Activated naive CD8-positive, alpha-beta T cell treated with anti-CD3 and anti-CD28 coated beads, Interleukin-2, amount 50 U/mL, for 16 hours (primary cell): ENCODE measurements around the gene DPYSL4.

ENCODE experiments used
- DNase-seq: peaks from one replicate; pipeline ENCODE4 v3.0.0-alpha.2; 2020; ENCODE audit warnings: low read depth, low spot score

Gene DPYSL4

DNA sequence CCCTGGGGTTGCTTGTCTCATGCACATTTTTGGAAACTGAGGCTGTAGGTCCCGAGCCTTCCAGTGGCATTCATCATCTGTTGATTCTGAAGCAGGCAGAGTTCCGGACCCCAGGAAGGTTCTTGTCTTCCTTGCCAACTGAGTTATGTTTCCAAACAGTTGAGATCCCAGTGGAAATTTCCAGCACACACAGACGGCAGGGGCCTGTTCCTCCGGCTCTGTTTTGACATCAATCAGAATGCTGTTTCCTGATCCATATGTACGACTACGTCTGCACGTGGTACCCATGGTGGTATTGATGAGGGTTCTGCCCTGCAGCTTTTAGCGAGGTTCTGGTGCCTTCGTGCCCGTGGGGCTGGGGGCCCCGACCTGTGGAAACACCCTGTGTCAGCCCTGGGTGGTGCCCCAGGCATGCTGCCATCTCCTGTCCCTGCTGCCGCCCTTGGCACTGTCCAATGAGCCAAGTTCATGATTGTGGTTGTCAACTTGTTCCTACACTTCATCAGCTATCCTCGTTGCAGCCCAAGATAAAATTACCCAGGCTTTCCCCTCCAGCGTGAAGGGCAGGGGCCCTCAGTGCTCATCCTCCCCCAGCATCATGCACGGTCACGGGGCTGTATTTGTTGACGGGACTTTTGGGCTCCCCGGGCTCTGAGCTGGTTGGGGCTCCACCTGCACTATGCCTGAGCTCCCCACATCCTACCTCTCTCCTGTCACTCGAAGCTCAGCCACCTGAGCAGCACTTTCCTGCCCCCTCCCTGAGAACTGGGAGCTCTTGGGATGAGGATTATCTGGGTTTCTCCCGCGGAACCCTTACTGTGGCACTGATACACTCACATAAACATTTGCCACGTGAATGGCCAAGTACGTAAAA lies 7.8 kb upstream of the DPYSL4 start:
- no peak for DNase-seq

- DNase-seq, result no peak
Measured at GRCh38 chr10:132179551-132180392, 7.0 kb upstream of the DPYSL4 start.

DNA sequence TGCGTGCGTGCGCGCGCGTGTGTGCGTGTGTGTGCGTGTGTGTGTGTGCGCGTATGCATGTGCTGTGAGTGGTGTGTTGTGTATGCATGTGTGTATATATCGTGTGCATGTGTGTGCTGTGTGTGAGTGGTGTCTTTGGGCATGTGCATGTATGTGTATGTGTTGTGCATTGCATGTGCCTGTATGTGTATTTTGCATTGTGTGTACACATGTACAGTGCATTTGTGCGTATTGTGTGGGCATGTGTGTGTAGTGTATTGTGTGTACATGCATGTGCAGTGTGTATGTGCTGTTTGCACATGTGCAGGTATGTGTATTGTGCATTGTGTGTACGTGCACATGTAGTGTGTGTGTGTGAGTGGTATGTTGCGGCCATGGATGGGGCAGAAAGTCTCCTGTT lies 6.0 kb upstream of the DPYSL4 start:
- no peak for DNase-seq

DNA sequence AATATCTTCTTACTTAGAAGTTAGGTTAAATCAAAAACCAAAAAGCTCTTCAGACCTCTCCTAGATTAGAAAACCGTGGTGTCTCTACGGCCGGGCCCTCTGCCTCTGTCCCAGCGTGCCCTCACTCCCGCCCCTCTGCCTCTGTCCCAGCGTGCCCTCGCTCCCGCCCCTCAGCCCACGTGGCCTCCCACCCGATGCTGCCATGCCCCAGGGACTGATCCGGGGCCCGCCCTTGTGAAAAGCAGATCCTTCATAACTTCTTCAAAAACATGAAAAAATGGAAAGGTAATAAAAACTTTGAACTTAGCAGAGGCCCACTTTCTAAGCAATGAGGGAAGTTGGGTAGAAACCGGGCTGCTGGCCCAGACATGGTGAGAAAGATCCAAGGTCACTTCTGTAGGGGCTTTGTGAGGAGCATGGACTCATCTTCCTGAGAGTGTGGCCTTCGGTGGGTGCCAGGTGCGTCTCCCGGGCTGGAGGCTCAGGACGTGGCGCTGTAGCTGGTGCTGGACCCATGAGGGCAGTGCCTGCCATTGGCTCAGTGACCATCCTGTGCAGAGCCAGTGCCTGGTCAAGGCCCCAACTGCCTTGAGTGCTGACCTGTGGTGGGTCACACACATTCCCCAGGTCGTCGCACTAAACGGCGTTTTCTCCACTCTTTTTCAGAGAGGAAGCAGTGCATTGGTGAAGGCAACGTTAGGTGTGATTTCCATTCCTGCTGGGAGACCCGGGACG lies 4.9 kb upstream of the DPYSL4 start:
- no peak for DNase-seq

- DNase-seq, result no peak
Measured at GRCh38 chr10:132182591-132182990, 4.2 kb upstream of the DPYSL4 start.

- no peak for DNase-seq
Measured at GRCh38 chr10:132183046-132183445, 3.7 kb upstream of the DPYSL4 start.

DNA sequence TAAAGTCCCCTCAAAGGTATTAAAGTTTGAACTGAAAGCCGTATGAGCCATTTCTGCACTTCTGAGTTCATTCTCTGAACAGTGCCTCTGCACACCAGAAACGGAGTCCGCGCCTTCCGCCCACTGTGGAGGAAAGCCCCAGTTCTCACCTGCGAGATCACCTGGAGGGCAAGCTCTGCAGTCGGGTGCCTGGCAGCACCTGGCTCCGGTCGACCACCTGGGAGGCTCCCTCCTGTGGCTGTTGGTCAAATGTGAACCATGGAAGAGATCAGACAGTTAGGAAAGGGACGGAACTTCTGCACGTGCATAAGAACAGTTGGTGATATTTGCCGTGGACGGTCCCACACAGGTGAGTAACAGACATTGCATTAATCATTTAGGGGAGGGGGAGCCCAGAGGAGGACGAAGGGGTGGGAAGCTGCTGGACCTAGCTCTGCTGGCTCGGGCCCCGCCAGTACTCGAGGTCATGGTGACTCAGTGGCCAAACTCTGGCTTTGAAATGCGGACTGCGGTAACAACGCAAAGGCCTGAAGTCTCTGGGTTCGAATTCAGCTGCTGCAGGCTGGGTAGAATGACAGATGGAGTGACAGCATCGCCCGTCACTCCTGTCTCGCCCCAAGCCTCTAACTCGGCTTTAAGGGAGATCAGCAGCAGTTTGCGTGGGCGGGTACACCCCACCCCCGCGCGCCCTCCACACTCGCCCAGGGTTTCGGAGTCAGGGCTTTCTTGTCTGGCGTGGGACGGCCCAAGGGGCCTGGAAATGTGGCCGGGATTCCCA lies 1.7 kb upstream of the DPYSL4 start:
- DNase-seq, result no peak

DNA sequence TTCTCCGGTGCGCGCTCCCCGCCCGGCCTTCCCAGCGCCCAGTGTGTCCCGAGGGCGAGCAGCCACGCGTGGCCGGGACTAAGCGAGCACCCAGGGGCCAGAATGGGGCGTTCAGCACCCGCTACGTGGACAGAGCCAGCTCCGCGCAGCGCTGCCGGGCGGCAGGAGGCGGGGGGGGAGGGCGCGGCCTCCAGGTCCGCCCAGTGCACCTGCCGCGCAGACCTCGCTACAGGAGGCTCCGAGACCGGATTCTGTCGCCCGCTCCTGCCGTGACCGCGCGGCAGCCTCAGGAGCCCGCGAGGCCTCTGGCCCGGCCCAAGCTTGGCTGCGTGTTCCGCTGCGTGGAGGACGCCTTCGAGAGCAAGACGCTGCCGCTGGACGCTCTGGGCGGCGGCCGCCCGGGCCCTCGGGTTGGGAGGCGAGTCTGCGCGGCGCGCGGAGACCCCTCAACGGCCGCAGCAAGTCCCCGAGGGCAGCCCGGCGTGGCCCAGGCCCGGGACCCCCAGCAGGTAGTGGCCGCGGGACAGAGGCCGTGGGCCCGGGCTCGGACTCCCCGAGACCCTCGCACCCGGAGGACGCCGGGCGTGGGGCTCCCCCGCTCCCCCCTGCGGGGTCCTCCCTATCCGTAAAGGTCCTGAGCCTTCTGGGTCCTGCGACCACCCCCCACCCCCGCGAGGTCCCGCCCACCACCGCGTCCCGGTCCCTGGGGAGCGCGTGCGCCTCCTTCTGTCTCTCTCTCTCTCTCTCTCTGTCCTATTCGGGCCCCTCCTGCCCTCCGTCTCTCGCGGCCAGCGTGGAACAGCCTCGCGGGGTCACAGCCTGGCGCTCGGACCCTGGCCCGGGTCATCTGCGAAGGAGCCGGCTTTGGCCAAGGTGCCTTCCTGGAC lies 904 bp upstream of the DPYSL4 start:
- DNase-seq, result peak; percentile 20

- no peak for DNase-seq
Measured at GRCh38 chr10:132187430-132188138, 836 bp downstream of the DPYSL4 start.

- no peak for DNase-seq
Measured at GRCh38 chr10:132188331-132188730, 1.6 kb downstream of the DPYSL4 start.

DNA sequence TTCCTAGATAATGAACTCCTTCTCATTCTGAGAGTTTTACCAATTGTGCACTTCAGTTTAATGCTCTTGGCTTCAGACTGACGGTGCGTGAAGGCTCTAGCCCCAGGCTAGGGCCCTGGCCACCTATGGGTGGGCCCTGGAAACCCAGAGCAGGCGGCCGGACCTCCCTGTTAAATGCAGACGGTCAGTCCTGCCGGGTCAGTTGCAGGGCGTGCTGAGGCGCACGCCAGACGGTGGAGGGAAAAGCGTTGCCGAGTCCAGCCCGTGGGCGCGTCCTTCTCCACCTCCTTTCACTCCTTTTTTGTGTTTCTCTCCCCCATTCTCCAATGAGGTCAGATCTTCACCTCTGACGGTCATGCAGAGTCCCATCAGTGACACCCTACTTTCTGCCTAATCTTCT lies 2.3 kb downstream of the DPYSL4 start:
- DNase-seq, result no peak

DNA sequence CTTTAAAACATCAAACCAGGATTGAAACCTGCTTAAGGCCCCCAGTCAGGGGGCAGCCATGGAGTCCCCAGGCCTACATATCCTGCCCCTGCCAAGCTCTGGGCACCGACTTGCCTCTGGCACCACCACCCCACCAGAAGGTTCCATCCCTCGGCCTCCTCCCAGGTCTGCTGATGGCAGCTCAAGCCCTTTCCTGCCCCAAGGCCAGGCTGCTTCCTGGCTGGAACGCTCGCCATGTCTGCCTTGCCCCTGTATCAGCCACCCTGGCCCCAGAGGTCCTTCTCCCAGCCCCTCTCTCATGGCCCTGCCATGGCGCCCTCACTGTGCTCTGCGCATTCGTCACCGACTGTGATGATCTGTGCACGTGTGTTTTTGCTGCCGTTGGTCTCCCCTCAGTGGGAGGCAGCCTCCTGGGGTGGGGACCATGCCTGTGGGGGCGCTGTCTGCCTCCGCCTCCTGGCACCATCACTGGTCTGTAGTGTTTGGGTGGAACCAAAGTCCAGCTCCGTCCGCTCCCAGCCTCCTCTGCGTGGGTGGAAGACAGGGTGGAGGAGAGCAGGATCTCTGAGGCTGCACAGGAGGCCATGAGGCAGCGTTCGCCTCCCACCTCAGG lies 3.2 kb downstream of the DPYSL4 start:
- no peak for DNase-seq

DNA sequence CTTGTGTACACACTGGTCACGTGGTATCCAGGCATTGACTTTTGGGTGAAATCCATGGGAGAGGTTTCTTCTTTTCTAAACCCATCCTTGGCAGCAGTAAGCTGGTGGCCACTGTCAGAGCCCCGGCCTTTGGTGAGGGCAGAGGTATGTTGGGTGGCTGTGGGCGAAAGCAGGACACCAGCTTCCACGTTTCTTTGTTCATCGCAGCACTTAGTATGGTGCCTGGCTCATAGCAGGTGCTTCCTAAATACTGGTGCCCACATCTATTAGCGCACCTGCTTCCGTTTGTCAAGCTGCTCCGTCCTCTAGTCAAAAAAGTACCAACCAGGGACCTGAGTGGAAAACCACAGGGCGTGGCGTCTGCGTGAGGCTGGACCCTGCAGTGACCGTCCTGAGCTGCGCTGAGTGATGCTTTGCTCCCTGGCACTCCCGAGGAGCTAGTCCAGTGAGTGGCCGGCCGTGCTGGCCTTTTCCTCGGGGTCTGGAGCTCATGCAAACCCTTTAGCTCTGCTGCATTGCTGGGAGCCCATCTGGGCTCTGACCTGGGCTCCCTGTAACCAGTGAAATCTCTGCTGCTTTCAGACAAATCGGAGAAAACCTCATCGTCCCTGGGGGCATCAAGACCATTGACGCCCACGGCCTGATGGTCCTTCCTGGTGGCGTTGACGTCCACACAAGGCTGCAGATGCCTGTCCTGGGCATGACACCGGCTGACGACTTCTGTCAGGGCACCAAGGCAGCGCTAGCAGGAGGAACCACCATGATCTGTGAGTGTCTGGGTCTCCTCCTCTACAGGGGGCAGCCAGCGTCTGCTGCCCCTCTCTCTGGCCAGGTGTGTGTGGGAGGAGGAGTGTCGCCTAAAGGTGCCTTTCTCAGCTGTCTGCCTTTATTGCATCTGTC lies 5.6 kb downstream of the DPYSL4 start:
- DNase-seq, result no peak

- DNase-seq, result no peak
Measured at GRCh38 chr10:132192991-132193665, 6.4 kb downstream of the DPYSL4 start.

DNA sequence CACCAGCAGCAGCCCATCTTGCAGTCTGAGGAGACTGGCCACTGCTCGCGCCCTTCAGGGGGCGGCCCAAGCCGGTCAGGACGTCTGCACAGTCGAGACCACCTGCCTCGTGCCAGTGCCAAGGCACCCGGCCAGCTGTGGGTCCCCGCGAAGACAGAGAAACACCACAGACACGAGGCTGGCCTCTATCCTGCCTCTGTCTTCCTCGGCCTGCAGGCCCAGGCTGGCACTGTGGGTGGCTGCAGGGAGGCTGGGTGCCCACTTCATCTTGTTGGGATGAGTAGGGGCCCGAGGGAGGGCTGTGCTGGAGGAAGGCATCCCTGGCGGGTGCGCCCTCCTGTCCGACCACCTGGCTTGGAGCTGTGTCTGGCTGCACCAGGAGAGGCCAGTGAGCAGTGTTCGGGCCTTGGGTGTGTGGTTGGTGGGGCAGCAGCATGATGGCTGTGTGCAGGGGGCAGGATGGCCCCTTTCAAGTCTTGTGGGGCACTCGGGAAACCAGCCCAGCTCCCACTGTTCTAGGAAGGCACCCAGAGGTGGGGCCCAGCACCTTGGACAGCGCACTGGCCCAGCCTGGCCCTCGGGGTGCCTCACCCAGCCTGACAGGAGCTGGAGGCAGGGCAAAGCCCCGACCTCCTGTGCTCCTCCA lies 7.3 kb downstream of the DPYSL4 start:
- no peak for DNase-seq

DNA sequence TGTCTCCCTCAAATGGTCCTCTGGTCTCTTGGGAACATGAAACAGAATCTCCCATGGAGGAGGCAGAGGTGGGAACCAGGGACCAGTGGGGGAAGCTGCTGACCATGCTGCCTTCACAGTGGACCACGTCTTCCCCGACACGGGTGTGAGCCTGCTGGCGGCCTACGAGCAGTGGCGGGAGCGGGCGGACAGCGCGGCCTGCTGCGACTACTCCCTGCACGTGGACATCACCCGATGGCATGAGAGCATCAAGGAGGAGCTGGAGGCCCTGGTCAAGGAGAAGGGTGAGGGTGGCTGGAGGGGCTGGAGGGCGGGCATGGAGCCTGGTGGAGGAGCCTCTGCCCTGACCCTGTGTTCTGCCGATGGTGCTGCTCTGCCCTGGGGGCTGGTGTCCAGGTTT lies 8.0 kb downstream of the DPYSL4 start:
- no peak for DNase-seq
